Breast epithelium (tissue), 3 donors: ENCODE measurements around the gene SCRN3.

Experiments used
- POLR2A ChIP-seq: fragments of 450-650 bp; IDR thresholded peaks from one replicate; pipeline ENCODE4 v1.6.1; 2016; ENCODE audit warnings: antibody characterized with exemption, mild to moderate bottlenecking, moderate library complexity
- POLR2AphosphoS5 ChIP-seq, 3 donors: sonication (generic); formaldehyde crosslinking; IDR thresholded peaks; one replicate each; pipeline ENCODE4 v1.6.1; 2017; ENCODE audit warnings: antibody characterized with exemption in 3 of 3
- TF ChIP-seq, protein P1 (sequence below), 3 donors: fragments of 450-650 bp; IDR thresholded peaks; one replicate each; pipeline ENCODE4 v1.5.1; 2016 to 2017; ENCODE audit warnings: antibody characterized with exemption in 3 of 3, mild to moderate bottlenecking in 3 of 3, moderate library complexity in 3 of 3

DNA sequence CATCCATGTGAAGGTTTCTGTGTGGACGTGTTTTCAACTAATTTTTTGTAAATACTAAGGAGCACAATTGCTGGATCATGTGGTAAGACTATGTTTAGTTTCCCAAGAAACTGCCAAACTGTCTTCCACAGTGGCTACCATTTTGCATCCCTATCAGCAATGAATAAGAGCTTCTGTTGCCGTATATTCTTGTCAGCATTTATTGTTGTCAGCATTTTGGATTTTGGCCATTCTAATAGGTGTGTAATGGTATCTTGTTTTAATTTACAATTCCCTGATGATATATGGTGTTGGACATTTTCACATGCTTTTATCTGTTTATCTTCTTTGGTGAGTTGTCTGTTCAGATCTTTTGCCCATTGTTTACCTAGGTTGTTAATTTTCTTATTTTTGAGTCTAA, 34.5 kb downstream of the SCRN3 start:
- TF ChIP-seq, protein P1, sequence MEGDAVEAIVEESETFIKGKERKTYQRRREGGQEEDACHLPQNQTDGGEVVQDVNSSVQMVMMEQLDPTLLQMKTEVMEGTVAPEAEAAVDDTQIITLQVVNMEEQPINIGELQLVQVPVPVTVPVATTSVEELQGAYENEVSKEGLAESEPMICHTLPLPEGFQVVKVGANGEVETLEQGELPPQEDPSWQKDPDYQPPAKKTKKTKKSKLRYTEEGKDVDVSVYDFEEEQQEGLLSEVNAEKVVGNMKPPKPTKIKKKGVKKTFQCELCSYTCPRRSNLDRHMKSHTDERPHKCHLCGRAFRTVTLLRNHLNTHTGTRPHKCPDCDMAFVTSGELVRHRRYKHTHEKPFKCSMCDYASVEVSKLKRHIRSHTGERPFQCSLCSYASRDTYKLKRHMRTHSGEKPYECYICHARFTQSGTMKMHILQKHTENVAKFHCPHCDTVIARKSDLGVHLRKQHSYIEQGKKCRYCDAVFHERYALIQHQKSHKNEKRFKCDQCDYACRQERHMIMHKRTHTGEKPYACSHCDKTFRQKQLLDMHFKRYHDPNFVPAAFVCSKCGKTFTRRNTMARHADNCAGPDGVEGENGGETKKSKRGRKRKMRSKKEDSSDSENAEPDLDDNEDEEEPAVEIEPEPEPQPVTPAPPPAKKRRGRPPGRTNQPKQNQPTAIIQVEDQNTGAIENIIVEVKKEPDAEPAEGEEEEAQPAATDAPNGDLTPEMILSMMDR (IDR thresholded peaks at IDR 0.05): no peak
- no peak for TF ChIP-seq POLR2A
- TF ChIP-seq POLR2AphosphoS5 (IDR thresholded peaks at IDR 0.05): no peak
